Measurements from ENCODE around the gene PIK3CA.

GRCh38 chr3:179098388-179099077, 49.6 kb upstream of the PIK3CA start:
- no peak for TF ChIP-seq POLR2A (IDR thresholded peaks at IDR 0.05)
- no peak for TF ChIP-seq CTCF (IDR thresholded peaks at IDR 0.05)

Data from ovary (tissue), 3 donors.